ENCODE measurements around the gene CSNK2A1.
A peak's percentile ranks its signal among the peaks of the same experiment; 100 is the strongest.
"Not testable (repeated sequence)": the region's sequence is repeated elsewhere in the genome, so short reads cannot be mapped to it uniquely, and the experiment has no call there.

Gene CSNK2A1

GRCh38 chr20:478949-479429 lies 64.6 kb downstream of the CSNK2A1 start:
- no peaks in the 10 kb centered on the region for H3K9me3 ChIP-seq (ENCODE audit: severe bottlenecking)
- DNase-seq (ENCODE audit: low spot score): no peak
- peaks cover 64% of the 10 kb centered on the region for H3K36me3 ChIP-seq (ENCODE audit: low read depth)
- no peaks in the 10 kb centered on the region for H3K4me1 ChIP-seq (ENCODE audit: insufficient read depth, poor library complexity, severe bottlenecking)
- ATAC-seq (ENCODE audit: low read depth): peak; percentile 55
- no peak overlapping the region for H3K27ac ChIP-seq (ENCODE audit: poor library complexity, severe bottlenecking)
- H3K4me3 ChIP-seq (ENCODE audit: severe bottlenecking): no peak overlapping the region
- TF ChIP-seq CTCF (IDR thresholded peaks at IDR 0.05; ENCODE audit: poor library complexity, severe bottlenecking): peak; percentile 88
- no peaks in the 10 kb centered on the region for H3K27me3 ChIP-seq (ENCODE audit: insufficient read depth, poor library complexity, severe bottlenecking)

- no peak for TF ChIP-seq CTCF (IDR thresholded peaks at IDR 0.05; ENCODE audit: poor library complexity, severe bottlenecking)
- H3K4me3 ChIP-seq (ENCODE audit: severe bottlenecking): no peak overlapping the region
- ATAC-seq (ENCODE audit: low read depth): no peak
- no peak overlapping the region for H3K27ac ChIP-seq (ENCODE audit: poor library complexity, severe bottlenecking)
- H3K9me3 ChIP-seq (ENCODE audit: severe bottlenecking): no peaks in the 10 kb centered on the region
- H3K27me3 ChIP-seq (ENCODE audit: insufficient read depth, poor library complexity, severe bottlenecking): no peaks in the 10 kb centered on the region
- H3K36me3 ChIP-seq (ENCODE audit: low read depth): peaks cover 57% of the 10 kb centered on the region
- H3K4me1 ChIP-seq (ENCODE audit: insufficient read depth, poor library complexity, severe bottlenecking): no peaks in the 10 kb centered on the region
- DNase-seq (ENCODE audit: low spot score): no peak
These were observed 65.3 kb downstream of the CSNK2A1 start for GRCh38 chr20:478010-478948.

DNA sequence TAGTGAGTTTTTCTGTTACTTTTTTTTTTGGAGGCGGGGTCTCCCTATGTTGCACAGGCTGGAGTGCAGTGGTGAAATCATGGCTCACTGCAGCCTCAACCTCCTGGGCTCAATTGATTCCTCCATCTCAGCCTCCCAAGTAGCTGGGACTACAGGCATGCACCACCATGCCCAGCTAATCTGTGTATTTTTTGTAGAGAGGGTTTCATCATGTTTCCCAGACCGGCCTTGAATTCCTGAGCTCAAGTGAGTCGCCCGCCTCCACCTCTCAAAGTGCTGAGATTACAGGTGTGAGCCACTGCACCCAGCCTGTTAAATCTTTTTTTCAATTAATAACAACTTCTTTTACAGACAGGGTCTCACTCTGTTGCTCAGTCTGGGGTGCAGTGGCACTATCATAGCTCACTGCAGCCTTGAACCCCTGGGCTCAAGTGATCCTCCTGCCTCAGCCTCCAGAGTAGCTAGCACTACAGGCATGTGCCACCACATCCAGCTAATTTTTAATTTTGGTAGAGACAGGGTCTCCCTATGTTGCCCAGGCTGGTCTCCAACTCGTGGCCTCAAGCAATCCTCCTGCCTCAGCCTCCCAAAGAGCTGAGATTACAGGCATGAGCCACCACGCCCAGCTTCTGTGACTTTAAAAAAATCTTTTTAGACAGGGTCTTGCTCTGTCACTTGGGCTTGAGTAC lies 66.9 kb downstream of the CSNK2A1 start:
- H3K27me3 ChIP-seq (ENCODE audit: insufficient read depth, poor library complexity, severe bottlenecking); DNase-seq (ENCODE audit: low spot score); H3K4me1 ChIP-seq (ENCODE audit: insufficient read depth, poor library complexity, severe bottlenecking); H3K27ac ChIP-seq (ENCODE audit: poor library complexity, severe bottlenecking); H3K9me3 ChIP-seq (ENCODE audit: severe bottlenecking); H3K4me3 ChIP-seq (ENCODE audit: severe bottlenecking): not testable (repeated sequence)
- peak; percentile 52; the same call in 2 of the 3 replicates for ATAC-seq (ENCODE audit: low read depth)
- H3K36me3 ChIP-seq (ENCODE audit: low read depth): peaks cover 41% of the 10 kb centered on the region

DNA sequence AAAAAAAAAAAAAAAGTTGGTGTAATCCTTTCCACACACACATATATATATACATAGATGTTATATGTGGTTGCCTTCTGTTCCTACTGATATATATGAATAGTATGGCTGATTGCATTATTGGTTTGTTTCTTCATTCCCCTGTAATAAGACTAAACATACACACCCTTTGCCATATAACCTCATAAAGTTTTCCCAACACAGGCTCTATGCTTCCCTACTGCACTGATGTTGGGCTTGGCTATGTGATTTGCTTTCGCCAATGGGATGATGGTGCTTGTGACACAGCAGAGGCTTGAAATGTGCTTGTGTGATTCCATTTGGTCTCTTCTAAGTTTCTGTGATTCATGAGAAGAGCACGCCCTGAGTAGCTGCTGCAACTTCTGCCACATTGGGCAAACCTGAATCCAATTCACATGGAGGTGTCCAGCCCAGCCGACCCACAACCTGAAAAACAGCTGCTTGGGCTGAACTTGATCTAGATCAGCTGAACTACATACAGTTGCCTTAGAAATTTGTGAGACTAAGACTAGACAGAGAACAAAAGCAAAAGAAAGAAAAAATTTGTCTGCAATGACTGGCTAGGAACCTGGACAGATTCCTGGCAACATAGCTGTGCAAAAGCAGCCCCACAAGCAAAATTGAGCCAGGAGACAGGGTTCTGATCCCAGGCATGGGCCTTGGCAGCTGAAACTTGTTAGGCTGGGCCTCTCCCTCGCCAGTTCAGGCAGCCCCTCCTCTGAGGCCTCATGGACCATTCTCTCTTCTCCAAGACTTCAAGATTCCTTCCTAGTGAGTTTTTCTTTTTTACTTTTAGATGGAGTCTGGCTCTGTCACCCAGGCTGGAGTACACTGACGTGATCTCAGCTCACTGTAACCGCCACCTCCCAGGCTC lies 67.9 kb downstream of the CSNK2A1 start:
- no peaks in the 10 kb centered on the region for H3K4me1 ChIP-seq (ENCODE audit: insufficient read depth, poor library complexity, severe bottlenecking)
- peaks cover 36% of the 10 kb centered on the region for H3K36me3 ChIP-seq (ENCODE audit: low read depth)
- H3K9me3 ChIP-seq (ENCODE audit: severe bottlenecking): peaks cover 2% of the 10 kb centered on the region
- no peaks in the 10 kb centered on the region for H3K27me3 ChIP-seq (ENCODE audit: insufficient read depth, poor library complexity, severe bottlenecking)
- no peak for DNase-seq (ENCODE audit: low spot score)
- no peak for ATAC-seq (ENCODE audit: low read depth)
- H3K27ac ChIP-seq (ENCODE audit: poor library complexity, severe bottlenecking): no peak overlapping the region
- no peak for TF ChIP-seq CTCF (IDR thresholded peaks at IDR 0.05; ENCODE audit: poor library complexity, severe bottlenecking)
- no peak overlapping the region for H3K4me3 ChIP-seq (ENCODE audit: severe bottlenecking)

- DNase-seq (ENCODE audit: low spot score): no peak
- no peak for TF ChIP-seq CTCF (IDR thresholded peaks at IDR 0.05; ENCODE audit: poor library complexity, severe bottlenecking)
- ATAC-seq (ENCODE audit: low read depth): no peak
- H3K4me3 ChIP-seq (ENCODE audit: severe bottlenecking): no peak overlapping the region
- H3K27me3 ChIP-seq (ENCODE audit: insufficient read depth, poor library complexity, severe bottlenecking): no peaks in the 10 kb centered on the region
- H3K36me3 ChIP-seq (ENCODE audit: low read depth): peaks cover 31% of the 10 kb centered on the region
- H3K4me1 ChIP-seq (ENCODE audit: insufficient read depth, poor library complexity, severe bottlenecking): no peaks in the 10 kb centered on the region
- peaks cover 2% of the 10 kb centered on the region for H3K9me3 ChIP-seq (ENCODE audit: severe bottlenecking)
- no peak overlapping the region for H3K27ac ChIP-seq (ENCODE audit: poor library complexity, severe bottlenecking)
These were observed 69.0 kb downstream of the CSNK2A1 start for GRCh38 chr20:474581-474980.
